Measurements from ENCODE around the gene CADM2.

The CADM2 gene

DNA sequence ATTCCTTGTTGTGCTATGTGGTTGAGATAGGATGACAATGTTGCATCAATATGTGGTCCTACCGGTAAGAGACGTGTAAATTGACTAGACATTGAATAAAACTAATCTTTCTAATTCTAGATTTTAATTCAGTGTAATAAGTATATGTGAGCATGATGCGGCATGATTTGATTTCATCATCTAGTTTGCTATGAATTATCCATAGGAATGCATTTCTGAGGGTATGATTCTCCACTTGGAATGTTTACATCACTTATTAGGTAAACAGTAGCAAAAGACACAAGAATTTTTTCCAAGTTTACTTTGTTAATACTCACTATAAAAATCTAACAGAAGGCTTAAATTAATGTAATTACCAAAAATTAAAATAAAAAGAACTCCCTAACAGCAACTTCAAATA is 353.5 kb downstream of the CADM2 start:
- H3K4me3 ChIP-seq (ENCODE audit: low read depth in 1 of 2, low read length in 1 of 2) = no peak overlapping the region
- H3K27ac ChIP-seq = no peak overlapping the region
- H3K36me3 ChIP-seq = no peaks in the 10 kb centered on the region
- H3K9me3 ChIP-seq = no peaks in the 10 kb centered on the region
- TF ChIP-seq, protein P1, sequence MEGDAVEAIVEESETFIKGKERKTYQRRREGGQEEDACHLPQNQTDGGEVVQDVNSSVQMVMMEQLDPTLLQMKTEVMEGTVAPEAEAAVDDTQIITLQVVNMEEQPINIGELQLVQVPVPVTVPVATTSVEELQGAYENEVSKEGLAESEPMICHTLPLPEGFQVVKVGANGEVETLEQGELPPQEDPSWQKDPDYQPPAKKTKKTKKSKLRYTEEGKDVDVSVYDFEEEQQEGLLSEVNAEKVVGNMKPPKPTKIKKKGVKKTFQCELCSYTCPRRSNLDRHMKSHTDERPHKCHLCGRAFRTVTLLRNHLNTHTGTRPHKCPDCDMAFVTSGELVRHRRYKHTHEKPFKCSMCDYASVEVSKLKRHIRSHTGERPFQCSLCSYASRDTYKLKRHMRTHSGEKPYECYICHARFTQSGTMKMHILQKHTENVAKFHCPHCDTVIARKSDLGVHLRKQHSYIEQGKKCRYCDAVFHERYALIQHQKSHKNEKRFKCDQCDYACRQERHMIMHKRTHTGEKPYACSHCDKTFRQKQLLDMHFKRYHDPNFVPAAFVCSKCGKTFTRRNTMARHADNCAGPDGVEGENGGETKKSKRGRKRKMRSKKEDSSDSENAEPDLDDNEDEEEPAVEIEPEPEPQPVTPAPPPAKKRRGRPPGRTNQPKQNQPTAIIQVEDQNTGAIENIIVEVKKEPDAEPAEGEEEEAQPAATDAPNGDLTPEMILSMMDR (IDR thresholded peaks at IDR 0.05) = no peak
- no peaks in the 10 kb centered on the region for H3K4me1 ChIP-seq (ENCODE audit: control insufficient read depth in 1 of 2, insufficient read depth in 1 of 2, low read depth in 1 of 2, low read length in 1 of 2)
- H3K27me3 ChIP-seq = no peaks in the 10 kb centered on the region

- H3K9me3 ChIP-seq = no peaks in the 10 kb centered on the region
- no peaks in the 10 kb centered on the region for H3K36me3 ChIP-seq
- no peaks in the 10 kb centered on the region for H3K4me1 ChIP-seq (ENCODE audit: control insufficient read depth in 1 of 2, insufficient read depth in 1 of 2, low read depth in 1 of 2, low read length in 1 of 2)
- no peak overlapping the region for H3K4me3 ChIP-seq (ENCODE audit: low read depth in 1 of 2, low read length in 1 of 2)
- H3K27ac ChIP-seq = no peak overlapping the region
- TF ChIP-seq, protein P1 (IDR thresholded peaks at IDR 0.05) = no peak
- H3K27me3 ChIP-seq = no peaks in the 10 kb centered on the region
Measured at GRCh38 chr3:85313380-85313779, 354.6 kb downstream of the CADM2 start.

- H3K4me3 ChIP-seq (ENCODE audit: low read depth in 1 of 2, low read length in 1 of 2) = no peak overlapping the region
- H3K27me3 ChIP-seq = no peaks in the 10 kb centered on the region
- no peaks in the 10 kb centered on the region for H3K36me3 ChIP-seq
- TF ChIP-seq, protein P1 (IDR thresholded peaks at IDR 0.05) = no peak
- no peak overlapping the region for H3K27ac ChIP-seq
- no peaks in the 10 kb centered on the region for H3K9me3 ChIP-seq
- H3K4me1 ChIP-seq (ENCODE audit: control insufficient read depth in 1 of 2, insufficient read depth in 1 of 2, low read depth in 1 of 2, low read length in 1 of 2) = no peaks in the 10 kb centered on the region
Measured at GRCh38 chr3:85316252-85316651, 357.5 kb downstream of the CADM2 start.

GRCh38 chr3:85321892-85322291 is 363.1 kb downstream of the CADM2 start:
- no peaks in the 10 kb centered on the region for H3K4me1 ChIP-seq (ENCODE audit: control insufficient read depth in 1 of 2, insufficient read depth in 1 of 2, low read depth in 1 of 2, low read length in 1 of 2)
- no peak overlapping the region for H3K27ac ChIP-seq
- H3K27me3 ChIP-seq = no peaks in the 10 kb centered on the region
- TF ChIP-seq, protein P1 (IDR thresholded peaks at IDR 0.05) = no peak
- H3K4me3 ChIP-seq (ENCODE audit: low read depth in 1 of 2, low read length in 1 of 2) = no peak overlapping the region
- no peaks in the 10 kb centered on the region for H3K9me3 ChIP-seq
- no peaks in the 10 kb centered on the region for H3K36me3 ChIP-seq

DNA sequence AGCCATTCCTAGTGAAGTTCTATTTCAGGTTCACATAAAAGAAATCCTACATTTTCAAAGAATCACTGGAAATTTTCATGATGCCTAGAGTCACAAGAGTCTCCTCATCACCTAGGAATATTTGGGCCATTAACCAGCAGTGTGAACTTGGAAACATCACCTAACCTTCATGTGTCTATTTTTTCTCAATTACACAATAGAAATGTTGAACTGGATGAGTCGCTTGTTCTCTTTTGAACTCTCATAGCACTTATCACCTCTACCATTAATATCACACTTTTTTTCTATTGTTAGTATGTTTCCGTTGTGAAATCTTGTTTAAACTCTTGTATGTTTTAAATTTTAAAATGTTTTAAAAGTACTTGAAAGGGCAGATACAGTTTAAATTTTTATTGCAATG is 371.3 kb downstream of the CADM2 start:
- H3K4me1 ChIP-seq (ENCODE audit: control insufficient read depth in 1 of 2, insufficient read depth in 1 of 2, low read depth in 1 of 2, low read length in 1 of 2) = no peaks in the 10 kb centered on the region
- H3K27me3 ChIP-seq = no peaks in the 10 kb centered on the region
- H3K27ac ChIP-seq = no peak overlapping the region
- no peak overlapping the region for H3K4me3 ChIP-seq (ENCODE audit: low read depth in 1 of 2, low read length in 1 of 2)
- no peaks in the 10 kb centered on the region for H3K36me3 ChIP-seq
- TF ChIP-seq, protein P1 (IDR thresholded peaks at IDR 0.05) = no peak
- H3K9me3 ChIP-seq = no peaks in the 10 kb centered on the region

DNA sequence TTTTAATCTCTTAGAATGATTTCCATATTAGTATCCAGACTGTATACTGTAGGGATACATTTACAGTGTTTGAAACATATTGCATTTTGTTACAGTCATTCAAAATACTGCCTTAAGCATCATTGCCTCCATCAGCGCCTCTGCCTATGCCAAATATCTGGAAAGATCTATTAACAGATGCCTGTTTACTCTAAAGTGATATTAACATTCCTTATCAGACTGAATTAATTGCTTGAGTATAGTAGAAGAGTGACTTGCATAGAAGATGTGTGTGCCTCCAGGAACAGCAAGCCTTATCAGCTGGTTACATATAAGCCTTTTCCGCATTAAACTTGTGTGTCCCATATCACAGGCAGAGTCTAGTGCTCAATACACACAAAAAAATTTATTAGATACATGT is 379.1 kb downstream of the CADM2 start:
- Histone ChIP-seq H3K36me3 (no peaks in the 10 kb centered on the region), H3K4me1 (ENCODE audit: control insufficient read depth in 1 of 2, insufficient read depth in 1 of 2, low read depth in 1 of 2, low read length in 1 of 2) (no peaks in the 10 kb centered on the region), H3K27me3 (no peaks in the 10 kb centered on the region), H3K27ac (no peak overlapping the region), H3K4me3 (ENCODE audit: low read depth in 1 of 2, low read length in 1 of 2) (no peak overlapping the region), H3K9me3 (no peaks in the 10 kb centered on the region)
- TF ChIP-seq, protein P1 (IDR thresholded peaks at IDR 0.05) = no peak

Measured in neutrophil (primary cell).